ENCODE results near the gene TRMO. TPM values are rescaled to one million over a fixed set of nuclear protein-coding genes. Genes with fewer than 3 reads are reported as not detected.

The TRMO gene
- total RNA-seq, 4 donors from 2014 or later: 10.5 to 23.4 (median 15.7) TPM

DNA sequence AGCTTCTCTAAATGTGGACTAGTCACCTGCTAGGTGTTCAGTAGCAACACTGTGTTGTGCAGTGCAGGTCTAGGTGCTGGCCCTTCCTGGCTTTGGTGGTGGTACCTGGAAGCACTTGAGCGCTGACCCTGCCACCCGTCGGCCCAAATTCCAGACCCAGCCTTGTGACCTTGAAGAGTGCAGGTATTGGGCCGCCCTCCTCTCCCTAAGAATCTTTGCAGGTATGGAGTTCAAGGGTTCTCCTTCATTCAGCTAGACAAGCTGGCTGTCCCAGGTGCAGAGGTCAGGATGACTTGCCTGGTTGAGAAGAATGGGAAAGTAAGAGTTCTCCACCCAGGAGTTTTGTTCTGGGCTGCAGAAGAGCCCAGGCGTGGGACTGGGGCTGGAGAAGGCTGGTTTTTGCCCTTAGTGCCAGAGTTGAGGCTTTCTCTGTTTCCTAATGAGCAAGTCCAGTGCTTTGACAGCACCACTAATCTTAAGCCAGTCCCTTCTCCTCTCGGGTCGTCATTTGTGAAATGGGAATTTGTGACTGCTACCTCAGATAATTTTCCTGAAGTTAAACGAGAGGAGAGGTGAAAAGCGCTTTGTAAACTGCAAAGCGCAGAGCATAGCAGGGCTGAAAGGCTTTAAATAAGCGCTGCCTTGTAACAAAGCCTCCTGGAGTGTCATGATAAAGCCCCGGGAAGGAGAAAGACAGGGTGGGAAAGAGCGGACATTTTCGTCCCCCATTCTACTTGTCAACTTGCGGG, 65.3 kb downstream of the TRMO start:
- H3K27me3 ChIP-seq: peaks cover 82 to 92% (median 87%) of the 10 kb centered on the region in 3 donors
- no peak overlapping the region for H3K4me3 ChIP-seq
- H3K4me1 ChIP-seq: peaks cover 6 to 11% of the 10 kb centered on the region in 2 donors
- no peak for ATAC-seq
- in situ Hi-C loops (cut with MboI; ENCODE audit: low sequenced_read_pairs in 4 of 4) (no loop called here), intact Hi-C loops (cut with DNase I; ENCODE audit: low total_unique reads) (no loop called here)
- TF ChIP-seq POLR2A (IDR thresholded peaks at IDR 0.05) (no peak), CTCF (IDR thresholded peaks at IDR 0.05 in 4 of 5, conservative IDR thresholded peaks at IDR 0.05 in 1 of 5) (no peak)
- H3K9me3 ChIP-seq: no peaks in the 10 kb centered on the region
- H3K36me3 ChIP-seq: no peaks in the 10 kb centered on the region
- no peak overlapping the region for H3K27ac ChIP-seq
- DNase-seq: no peak

DNA sequence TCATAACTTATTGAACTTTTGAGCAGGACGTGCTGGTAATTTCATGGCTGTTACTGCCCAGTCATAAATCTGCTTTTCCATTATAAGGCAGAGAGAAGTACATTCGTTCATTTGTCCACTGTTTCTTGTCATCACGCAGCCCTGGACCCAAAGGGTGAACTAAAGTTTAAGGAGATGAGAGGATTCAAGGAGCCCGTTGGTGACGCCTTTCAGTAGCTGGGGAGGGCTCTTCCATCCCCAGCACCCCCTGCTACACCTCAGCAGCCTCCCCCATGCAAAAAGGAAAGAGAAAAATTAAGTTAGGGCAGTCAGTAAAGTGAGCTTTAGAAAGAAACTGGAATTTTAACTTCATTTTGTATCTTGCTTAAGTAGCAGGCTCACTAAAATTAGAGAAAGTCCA, 66.4 kb downstream of the TRMO start:
- peaks cover 89 to 94% (median 91%) of the 10 kb centered on the region in 3 donors for H3K27me3 ChIP-seq
- no peaks in the 10 kb centered on the region for H3K9me3 ChIP-seq
- TF ChIP-seq POLR2A (IDR thresholded peaks at IDR 0.05) (no peak), CTCF (IDR thresholded peaks at IDR 0.05 in 4 of 5, conservative IDR thresholded peaks at IDR 0.05 in 1 of 5) (no peak)
- no peak overlapping the region for H3K4me3 ChIP-seq
- ATAC-seq: no peak
- intact Hi-C loops (cut with DNase I; ENCODE audit: low total_unique reads): no loop called here
- H3K36me3 ChIP-seq: no peaks in the 10 kb centered on the region
- in situ Hi-C loops (cut with MboI; ENCODE audit: low sequenced_read_pairs in 4 of 4): no loop called here
- no peak overlapping the region for H3K27ac ChIP-seq
- DNase-seq: no peak
- peaks cover 6 to 11% of the 10 kb centered on the region in 2 donors for H3K4me1 ChIP-seq

GRCh38 chr9:97855486-97855875, 66.8 kb downstream of the TRMO start:
- DNase-seq: no peak
- in situ Hi-C loops (cut with MboI; ENCODE audit: low sequenced_read_pairs in 4 of 4) (no loop called here), intact Hi-C loops (cut with DNase I; ENCODE audit: low total_unique reads) (no loop called here)
- Histone ChIP-seq H3K9me3 (no peaks in the 10 kb centered on the region), H3K4me3 (no peak overlapping the region), H3K36me3 (no peaks in the 10 kb centered on the region), H3K27ac (no peak overlapping the region), H3K27me3 (peaks cover 89 to 93% (median 92%) of the 10 kb centered on the region in 3 donors), H3K4me1 (peaks cover 6 to 11% of the 10 kb centered on the region in 2 donors)
- no peak for ATAC-seq
- TF ChIP-seq CTCF (IDR thresholded peaks at IDR 0.05 in 4 of 5, conservative IDR thresholded peaks at IDR 0.05 in 1 of 5) (no peak), POLR2A (IDR thresholded peaks at IDR 0.05) (no peak)

GRCh38 chr9:97854696-97855485, 67.4 kb downstream of the TRMO start:
- in situ Hi-C loops (cut with MboI; ENCODE audit: low sequenced_read_pairs in 4 of 4): no loop called here
- Histone ChIP-seq H3K4me1 (peaks cover 6 to 11% of the 10 kb centered on the region in 2 donors), H3K9me3 (no peaks in the 10 kb centered on the region), H3K36me3 (no peaks in the 10 kb centered on the region), H3K4me3 (no peak overlapping the region), H3K27ac (no peak overlapping the region), H3K27me3 (peaks cover 90 to 94% (median 94%) of the 10 kb centered on the region in 3 donors)
- DNase-seq (no peak), ATAC-seq (no peak)
- intact Hi-C loops (cut with DNase I; ENCODE audit: low total_unique reads): no loop called here
- TF ChIP-seq POLR2A (IDR thresholded peaks at IDR 0.05) (no peak), CTCF (IDR thresholded peaks at IDR 0.05 in 4 of 5, conservative IDR thresholded peaks at IDR 0.05 in 1 of 5) (no peak)

Other genes starting within 250 kb of the TRMO start
- gene XPA, start 225.2 kb downstream of the TRMO start, total RNA-seq: 10 to 100 TPM in 2 of 4 donors, 1 to 10 TPM in 2; 4.8 to 14.8 (median 9.7) TPM
- not detected for gene FOXE1, start 69.3 kb downstream of the TRMO start, total RNA-seq
- gene HEMGN, start 15.7 kb upstream of the TRMO start, total RNA-seq: under 1 TPM in 1 of 4 donors, not detected in 3; 0.16 TPM
- gene ANP32B, start 60.8 kb upstream of the TRMO start, total RNA-seq: 10 to 100 TPM in 3 of 4 donors, 1 to 10 TPM in 1; 8.2 to 24.5 (median 17.8) TPM
- gene NANS, start 134.2 kb upstream of the TRMO start, total RNA-seq: 10 to 100 TPM; 29.0 to 64.7 (median 34.2) TPM
- 1 to 10 TPM; 1.1 to 3.2 (median 1.3) TPM for gene TRIM14, start 196.7 kb upstream of the TRMO start, total RNA-seq

All from gastrocnemius medialis (tissue), 4 donors.